H9 (cell line): ENCODE results near the gene SDR9C7. TPM values are rescaled to one million over a fixed set of nuclear protein-coding genes. Genes with fewer than 3 reads are reported as not detected.

Experiments
- DNase-seq: peaks from one replicate; pipeline ENCODE4 v3.0.0-alpha.2; 2017
- H2AFZ ChIP-seq: one replicate; pipeline ENCODE4 v1.6.1; 2013; ENCODE audit warnings: mild to moderate bottlenecking, low read length, control low read depth, moderate library complexity
- H2AK5ac ChIP-seq: 2 replicates; pipeline ENCODE4 v1.6.1; 2013; ENCODE audit warnings: low read length, control low read depth, mixed read lengths; ENCODE audit not compliant: insufficient read length
- H2BK120ac ChIP-seq: one replicate; pipeline ENCODE4 v1.6.1; 2013; ENCODE audit warnings: low read depth, mild to moderate bottlenecking, low read length, control low read depth, inconsistent platforms; ENCODE audit not compliant: poor library complexity, severe bottlenecking
- H2BK12ac ChIP-seq: 2 replicates; pipeline ENCODE4 v1.6.1; 2013; ENCODE audit warnings: low read length, control low read depth, mixed read lengths, low read depth; ENCODE audit not compliant: insufficient read length
- H2BK15ac ChIP-seq: 2 replicates; pipeline ENCODE4 v1.6.1; 2013; ENCODE audit warnings: low read depth, low read length, control low read depth
- H2BK20ac ChIP-seq: one replicate; pipeline ENCODE4 v1.6.1; 2013; ENCODE audit warnings: low read depth, mild to moderate bottlenecking, low read length, control low read depth, inconsistent platforms; ENCODE audit not compliant: poor library complexity, severe bottlenecking
- H2BK5ac ChIP-seq: 2 replicates; pipeline ENCODE4 v1.6.1; 2013; ENCODE audit warnings: low read length, control low read depth, mixed read lengths; ENCODE audit not compliant: insufficient read length
- H3K14ac ChIP-seq: 2 replicates; pipeline ENCODE4 v1.6.1; 2013; ENCODE audit warnings: low read length, control low read depth; ENCODE audit not compliant: insufficient read depth
- H3K18ac ChIP-seq: 2 replicates; pipeline ENCODE4 v1.6.1; 2013; ENCODE audit warnings: low read depth, mild to moderate bottlenecking, mixed read lengths, low read length, control low read depth; ENCODE audit not compliant: insufficient read length
- H3K23ac ChIP-seq: 2 replicates; pipeline ENCODE4 v1.6.1; 2013; ENCODE audit warnings: low read length, control low read depth, mixed read lengths, low read depth; ENCODE audit not compliant: insufficient read length
- H3K23me2 ChIP-seq: 2 replicates; pipeline ENCODE4 v1.6.1; 2013; ENCODE audit warnings: low read depth, mild to moderate bottlenecking, mixed read lengths, low read length, control low read depth; ENCODE audit not compliant: insufficient read length, poor library complexity, severe bottlenecking
- H3K27ac ChIP-seq: 2 replicates; pipeline ENCODE4 v1.5.1; 2013; ENCODE audit warnings: low read length, control low read depth, mixed read lengths, low read depth; ENCODE audit not compliant: insufficient read length
- H3K27me3 ChIP-seq: 2 replicates; pipeline ENCODE4 v1.6.1; 2013; ENCODE audit warnings: low read length, control low read depth, inconsistent platforms; ENCODE audit not compliant: insufficient read depth
- H3K4ac ChIP-seq: 2 replicates; pipeline ENCODE4 v1.6.1; 2013; ENCODE audit warnings: low read depth, mild to moderate bottlenecking, control low read depth, inconsistent platforms, low read length, moderate library complexity
- H3K4me1 ChIP-seq: 2 replicates; pipeline ENCODE4 v1.6.1; 2013; ENCODE audit warnings: low read length, control low read depth, inconsistent platforms; ENCODE audit not compliant: insufficient read depth
- H3K4me2 ChIP-seq: 2 replicates; pipeline ENCODE4 v1.6.1; 2013; ENCODE audit warnings: low read length, control low read depth, mixed read lengths; ENCODE audit not compliant: insufficient read length, insufficient read depth
- H3K56ac ChIP-seq: 2 replicates; pipeline ENCODE4 v1.6.1; 2013; ENCODE audit warnings: low read depth, mild to moderate bottlenecking, mixed read lengths, low read length, control low read depth; ENCODE audit not compliant: insufficient read length
- H3K79me1 ChIP-seq: 2 replicates; pipeline ENCODE4 v1.6.1; 2013; ENCODE audit warnings: low read depth, mild to moderate bottlenecking, moderate library complexity, low read length, control low read depth, inconsistent platforms; ENCODE audit not compliant: insufficient read depth, poor library complexity, severe bottlenecking
- H3K79me2 ChIP-seq: 2 replicates; pipeline ENCODE4 v1.6.1; 2013; ENCODE audit warnings: low read length, control low read depth, inconsistent platforms; ENCODE audit not compliant: insufficient read depth
- H3K9ac ChIP-seq: 2 replicates; pipeline ENCODE4 v1.6.1; 2013; ENCODE audit warnings: low read length, control low read depth, mixed read lengths; ENCODE audit not compliant: insufficient read length; ENCODE audit errors: extremely low read depth
- H3K9me3 ChIP-seq: one replicate; pipeline ENCODE4 v1.6.1; 2013; ENCODE audit warnings: low read depth, low read length, inconsistent platforms; ENCODE audit not compliant: control insufficient read depth
- H3T11ph ChIP-seq: one replicate; pipeline ENCODE4 v1.6.1; 2013; ENCODE audit warnings: mild to moderate bottlenecking, low read length, control low read depth, inconsistent platforms
- H4K20me1 ChIP-seq: one replicate; pipeline ENCODE4 v1.6.1; 2013; ENCODE audit not compliant: control insufficient read depth, insufficient read length, insufficient read depth
- H4K5ac ChIP-seq: 2 replicates; pipeline ENCODE4 v1.6.1; 2013; ENCODE audit warnings: low read depth, mild to moderate bottlenecking, mixed read lengths, low read length, control low read depth; ENCODE audit not compliant: insufficient read length
- H4K8ac ChIP-seq: replicated peaks from 2 replicates; pipeline ENCODE4 v1.6.1; 2013; ENCODE audit warnings: low read length, control low read depth, mixed read lengths, low read depth; ENCODE audit not compliant: insufficient read length
- H4K91ac ChIP-seq: 2 replicates; pipeline ENCODE4 v1.6.1; 2013; ENCODE audit warnings: low read depth, mild to moderate bottlenecking, moderate library complexity, mixed read lengths, low read length, control low read depth; ENCODE audit not compliant: insufficient read length
- H3K27ac Mint-ChIP-seq, 3 experiments: 2 replicates in 2 of 3; 3 replicates in 1 of 3; pipeline ENCODE4 v1.8.0; 2020 to 2021; ENCODE audit warnings: mixed read lengths in 3 of 3, mild to moderate bottlenecking in 1 of 3, moderate library complexity in 1 of 3
- H3K27me3 Mint-ChIP-seq: 2 replicates; pipeline ENCODE4 v1.8.0; 2021; ENCODE audit warnings: low read depth, mild to moderate bottlenecking, moderate library complexity, mixed read lengths
- H3K36me3 Mint-ChIP-seq, 3 experiments: 2 replicates in 2 of 3; 3 replicates in 1 of 3; pipeline ENCODE4 v1.8.0; 2020 to 2021; ENCODE audit warnings: low read depth in 3 of 3, mixed read lengths in 3 of 3; ENCODE audit not compliant: insufficient read depth in 1 of 3
- H3K4me1 Mint-ChIP-seq, 2 experiments: 2 replicates each; pipeline ENCODE4 v1.8.0; 2020; ENCODE audit warnings: mixed read lengths in 2 of 2
- H3K4me3 Mint-ChIP-seq, 2 experiments: 2 replicates in 1 of 2; 3 replicates in 1 of 2; pipeline ENCODE4 v1.8.0; 2020 to 2021; ENCODE audit warnings: mild to moderate bottlenecking in 2 of 2, mixed read lengths in 2 of 2, moderate library complexity in 1 of 2
- H3K9me3 Mint-ChIP-seq, 2 experiments: 2 replicates in 1 of 2; 3 replicates in 1 of 2; pipeline ENCODE4 v1.8.0; 2020; ENCODE audit warnings: mild to moderate bottlenecking in 2 of 2, mixed read lengths in 2 of 2, moderate library complexity in 1 of 2
- total RNA-seq: library from RNA; stranded (reverse); gene quantifications from 2 replicates; pipeline ENCODE4 v1.2.1, GENCODE V29; 2021
- TF ChIP-seq, protein P1 (sequence below): fragments of 200-600 bp; sonication (generic); conservative IDR thresholded peaks from 3 replicates; pipeline ENCODE4 v1.8.0; 2021; ENCODE audit warnings: antibody characterized with exemption, mild to moderate bottlenecking

SDR9C7 gene
- total RNA-seq, 1 experiment from 2014 or later, result not detected

DNA sequence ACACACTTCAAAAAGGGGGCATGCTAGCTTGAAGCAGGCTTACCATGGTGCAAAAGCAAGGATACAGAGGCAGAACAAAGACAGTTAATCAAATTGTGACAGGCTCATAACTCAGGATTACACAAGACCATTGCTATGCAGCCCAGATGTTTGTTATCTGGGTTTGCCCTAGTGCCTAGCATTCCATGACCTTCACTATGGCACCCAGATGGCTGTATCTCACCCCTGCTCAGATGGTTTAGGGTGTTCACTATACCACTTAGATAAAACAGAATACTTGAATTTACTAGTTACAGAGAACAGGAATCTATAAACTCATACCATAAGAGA is 56.2 kb downstream of the SDR9C7 start:
- Mint-ChIP-seq H3K4me3 (no peak overlapping the region), H3K27me3 (no peaks in the 10 kb centered on the region; the same call in 1 of the 2 replicates), H3K9me3 (peaks cover 49 to 52% of the 10 kb centered on the region in 2 experiments), H3K36me3 (peaks cover 0 to 6% (median 4%) of the 10 kb centered on the region in 3 experiments; a peak in 4 of 7 replicates), H3K4me1 (peaks cover 6 to 7% of the 10 kb centered on the region in 2 experiments; a peak in 3 of 4 replicates), H3K27ac (no peak overlapping the region)
- no peak overlapping the region for H2BK12ac ChIP-seq
- no peak overlapping the region for H3K23ac ChIP-seq
- no peaks in the 10 kb centered on the region for H3K79me2 ChIP-seq
- no peaks in the 10 kb centered on the region for H3K23me2 ChIP-seq
- H2BK120ac ChIP-seq, result no peak overlapping the region
- no peak overlapping the region for H2AK5ac ChIP-seq
- TF ChIP-seq, protein P1, sequence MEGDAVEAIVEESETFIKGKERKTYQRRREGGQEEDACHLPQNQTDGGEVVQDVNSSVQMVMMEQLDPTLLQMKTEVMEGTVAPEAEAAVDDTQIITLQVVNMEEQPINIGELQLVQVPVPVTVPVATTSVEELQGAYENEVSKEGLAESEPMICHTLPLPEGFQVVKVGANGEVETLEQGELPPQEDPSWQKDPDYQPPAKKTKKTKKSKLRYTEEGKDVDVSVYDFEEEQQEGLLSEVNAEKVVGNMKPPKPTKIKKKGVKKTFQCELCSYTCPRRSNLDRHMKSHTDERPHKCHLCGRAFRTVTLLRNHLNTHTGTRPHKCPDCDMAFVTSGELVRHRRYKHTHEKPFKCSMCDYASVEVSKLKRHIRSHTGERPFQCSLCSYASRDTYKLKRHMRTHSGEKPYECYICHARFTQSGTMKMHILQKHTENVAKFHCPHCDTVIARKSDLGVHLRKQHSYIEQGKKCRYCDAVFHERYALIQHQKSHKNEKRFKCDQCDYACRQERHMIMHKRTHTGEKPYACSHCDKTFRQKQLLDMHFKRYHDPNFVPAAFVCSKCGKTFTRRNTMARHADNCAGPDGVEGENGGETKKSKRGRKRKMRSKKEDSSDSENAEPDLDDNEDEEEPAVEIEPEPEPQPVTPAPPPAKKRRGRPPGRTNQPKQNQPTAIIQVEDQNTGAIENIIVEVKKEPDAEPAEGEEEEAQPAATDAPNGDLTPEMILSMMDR, result no peak
- H4K20me1 ChIP-seq, result no peaks in the 10 kb centered on the region
- H3K9ac ChIP-seq, result no peak overlapping the region
- no peak overlapping the region for H3K56ac ChIP-seq
- no peak overlapping the region for H4K8ac ChIP-seq
- H2BK5ac ChIP-seq, result no peak overlapping the region
- no peak for DNase-seq
- no peaks in the 10 kb centered on the region for H3K79me1 ChIP-seq
- no peak overlapping the region for H3K4me2 ChIP-seq
- no peak overlapping the region for H3K18ac ChIP-seq
- peaks cover 10% of the 10 kb centered on the region for H3K9me3 ChIP-seq
- H3K14ac ChIP-seq, result no peak overlapping the region
- H3K27ac ChIP-seq, result no peak overlapping the region
- no peaks in the 10 kb centered on the region for H3K27me3 ChIP-seq
- H2BK15ac ChIP-seq, result no peak overlapping the region
- H3T11ph ChIP-seq, result no peak overlapping the region
- H4K91ac ChIP-seq, result no peak overlapping the region
- H4K5ac ChIP-seq, result no peak overlapping the region
- no peaks in the 10 kb centered on the region; the same call in 1 of the 2 replicates for H3K4me1 ChIP-seq
- H2BK20ac ChIP-seq, result no peak overlapping the region
- H2AFZ ChIP-seq, result no peak overlapping the region
- no peak overlapping the region for H3K4ac ChIP-seq
